GM19238 (cell line): ENCODE results near the gene CCDC40.

ENCODE experiments used
- DNase-seq: peaks from one replicate; pipeline ENCODE4 v3.0.0; 2011; ENCODE audit warnings: low spot score; ENCODE audit not compliant: insufficient read length

Gene CCDC40

DNA sequence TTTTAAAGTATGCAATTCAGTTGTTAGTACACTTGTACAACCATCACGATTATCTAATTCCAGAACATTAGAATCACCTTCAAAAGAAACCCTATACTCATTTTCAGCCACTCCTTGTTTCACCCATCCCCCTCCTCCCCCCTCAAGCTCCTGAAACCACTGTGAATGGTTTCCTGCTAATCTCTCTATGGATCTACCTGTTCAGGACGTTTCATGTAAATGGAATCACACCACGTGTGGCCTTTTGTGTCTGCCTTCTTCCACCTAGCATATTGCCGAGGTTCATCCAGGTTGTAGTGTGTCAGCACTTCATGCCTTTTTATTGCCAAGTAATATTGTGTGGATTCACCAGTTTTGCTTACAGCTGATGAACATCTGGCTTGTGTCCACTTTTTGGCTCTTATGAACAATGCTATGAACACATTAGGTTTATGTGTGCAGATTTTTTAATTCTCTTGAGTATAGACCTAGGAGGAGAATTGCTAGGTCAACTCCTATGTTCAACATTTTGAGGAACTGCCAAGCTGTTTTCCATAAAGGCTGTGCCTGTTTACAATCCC is 92.6 kb downstream of the CCDC40 start:
- DNase-seq, result no peak

DNA sequence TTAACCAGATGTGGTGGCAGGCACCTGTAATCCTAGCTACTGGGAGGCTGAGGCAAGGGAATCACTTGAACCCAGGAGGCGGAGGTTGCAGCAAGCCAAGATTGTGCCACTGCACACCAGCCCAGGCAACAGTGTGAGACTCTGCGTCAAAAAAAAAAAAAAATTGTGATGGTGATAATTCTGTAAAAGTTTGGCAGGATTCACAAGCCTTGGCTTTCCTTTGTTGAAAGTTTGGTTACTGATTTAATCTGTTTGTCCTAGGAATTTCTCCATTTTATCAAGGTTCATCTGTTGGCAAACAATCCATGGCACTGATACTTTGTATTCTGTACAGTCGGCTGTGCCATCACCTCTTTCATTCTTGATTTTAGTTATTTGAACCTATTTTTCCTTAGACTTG is 94.5 kb downstream of the CCDC40 start:
- DNase-seq, result no peak

GRCh38 chr17:80132906-80133625 is 96.6 kb downstream of the CCDC40 start:
- DNase-seq, result no peak

- DNase-seq, result no peak
Observed at GRCh38 chr17:80133626-80133970, 97.2 kb downstream of the CCDC40 start.

- no peak for DNase-seq
Observed at GRCh38 chr17:80137131-80137530, 100.7 kb downstream of the CCDC40 start.

GRCh38 chr17:80138856-80139426 is 102.5 kb downstream of the CCDC40 start:
- DNase-seq, result no peak

DNA sequence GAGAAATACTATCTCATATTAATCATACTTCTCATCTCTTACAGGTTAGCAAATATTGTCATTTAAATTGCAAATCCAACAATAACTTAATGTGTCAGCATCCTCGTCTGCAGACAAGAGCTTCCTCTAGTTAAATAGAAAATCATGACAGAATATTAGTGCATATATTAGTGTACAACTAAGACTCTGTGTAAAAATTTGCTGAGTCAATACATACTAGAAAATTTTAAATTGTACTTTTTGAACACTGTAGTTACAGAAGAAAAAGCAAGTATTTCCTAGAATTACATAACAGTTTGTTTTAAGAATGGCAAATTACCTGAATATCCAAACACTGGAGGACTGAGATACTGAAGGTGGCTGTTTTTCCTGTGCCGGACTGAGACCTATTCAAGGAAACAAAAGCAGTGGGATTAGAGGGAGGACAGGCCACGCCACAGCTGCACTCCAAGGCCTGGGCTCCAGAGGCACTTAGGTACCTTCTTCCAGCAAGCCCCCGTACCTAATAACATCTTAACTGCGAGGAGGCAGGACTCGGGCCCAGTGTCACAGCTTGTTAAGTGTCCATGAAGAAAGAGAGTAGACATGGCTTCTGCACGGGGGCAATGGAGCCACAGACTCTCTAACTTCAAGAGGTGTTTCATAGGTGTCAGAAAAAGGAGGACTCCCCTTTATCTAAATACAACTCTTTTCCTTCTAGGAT is 105.2 kb downstream of the CCDC40 start:
- DNase-seq, result no peak

GRCh38 chr17:80142929-80143328 is 106.5 kb downstream of the CCDC40 start:
- no peak for DNase-seq

DNA sequence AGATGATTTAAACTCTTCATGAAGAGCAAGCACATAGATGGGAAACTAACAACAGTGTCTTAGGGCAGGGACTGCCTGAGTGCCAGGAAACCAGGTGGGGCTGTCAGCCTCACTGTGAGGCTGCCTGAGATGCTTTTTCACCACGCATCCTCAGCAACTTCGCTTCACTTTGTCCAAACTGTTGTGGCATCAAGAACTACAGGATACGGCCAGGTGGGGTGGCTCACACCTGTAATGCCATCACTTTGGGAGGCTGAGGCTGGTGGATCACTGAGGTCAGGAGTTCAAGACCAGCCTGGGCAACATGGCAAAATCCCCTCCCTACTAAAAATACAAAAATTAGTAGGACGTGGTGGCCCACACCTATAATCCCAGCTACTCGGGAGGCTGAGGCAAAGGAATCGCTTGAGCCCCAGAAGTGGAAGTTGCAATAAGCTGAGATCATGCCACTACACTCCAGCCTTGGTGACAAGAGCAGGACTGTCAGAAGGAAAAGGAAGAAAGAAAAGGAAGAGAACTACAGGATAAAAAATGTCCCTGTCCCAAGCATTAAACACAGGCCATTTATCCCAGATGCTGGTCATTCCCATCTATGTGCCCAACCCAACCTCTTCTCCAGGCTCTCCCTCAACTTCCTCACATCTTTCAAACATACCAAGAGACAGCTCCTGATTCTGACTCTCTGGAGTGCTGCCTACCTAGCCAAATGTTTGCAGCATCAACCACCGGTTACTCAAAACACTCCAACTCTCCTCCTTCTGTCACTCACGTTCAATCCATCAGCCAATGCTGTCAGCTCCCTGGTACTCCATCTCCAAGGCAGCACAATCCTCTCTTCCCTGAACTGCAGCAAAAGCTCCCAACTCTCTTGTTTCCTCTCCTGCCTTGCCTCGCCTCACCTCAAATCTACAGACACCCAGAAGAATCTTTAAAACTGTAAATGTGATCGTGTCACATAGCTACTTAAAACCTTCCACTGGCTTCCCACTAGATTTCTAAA is 108.9 kb downstream of the CCDC40 start:
- no peak for DNase-seq

GRCh38 chr17:80146121-80147034 is 109.9 kb downstream of the CCDC40 start:
- no peak for DNase-seq

- peak; percentile 95 for DNase-seq
Observed at GRCh38 chr17:80147035-80147822, 110.8 kb downstream of the CCDC40 start, which contains the start of gene EIF4A3. Gene EIF4A3 (minus strand): TSS chr17:80147128. CDS start chr17:80146961, 167 bp downstream.
